Measurements from ENCODE around the gene PODXL2.

PODXL2 gene

DNA sequence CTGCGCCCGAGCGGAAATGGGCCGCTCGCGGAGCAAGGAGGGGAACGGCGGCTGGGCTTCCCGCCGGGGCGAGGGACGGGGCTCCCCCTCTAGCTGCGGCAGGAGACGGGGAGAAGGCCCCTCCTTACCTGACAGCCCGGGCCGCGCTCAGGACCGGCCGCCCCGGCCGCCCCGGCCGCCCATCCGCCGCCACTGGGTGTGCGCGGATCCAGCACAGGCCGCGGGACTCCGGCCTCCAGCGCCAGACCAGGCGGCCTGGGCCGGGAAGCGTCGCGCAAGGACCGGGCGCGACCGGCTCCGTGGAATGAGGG is 38.7 kb upstream of the PODXL2 start:
- Histone ChIP-seq H4K20me1 (ENCODE audit: insufficient read depth) (no peaks in the 10 kb centered on the region), H3K27ac (peak overlapping the region; percentile 99), H3K4me2 (peak overlapping the region; percentile 98; the same call in 1 of the 2 replicates), H3K36me3 (ENCODE audit: insufficient read depth) (no peaks in the 10 kb centered on the region), H2AFZ (ENCODE audit: low read depth) (peak overlapping the region; percentile 38; the same call in 1 of the 2 replicates), H3K27me3 (ENCODE audit: insufficient read depth, low read depth) (no peaks in the 10 kb centered on the region), H3K4me3 (IDR thresholded peaks at IDR 0.05; ENCODE audit: insufficient read depth, low read depth, low read length) (peak overlapping the region; percentile 38), H3K4me1 (ENCODE audit: low read depth, poor library complexity, severe bottlenecking) (peaks cover 30% of the 10 kb centered on the region), H3K9ac (peak overlapping the region; percentile 96), H3K79me2 (ENCODE audit: insufficient read depth, low read depth) (peaks cover 46% of the 10 kb centered on the region)
- TF ChIP-seq, protein P1, sequence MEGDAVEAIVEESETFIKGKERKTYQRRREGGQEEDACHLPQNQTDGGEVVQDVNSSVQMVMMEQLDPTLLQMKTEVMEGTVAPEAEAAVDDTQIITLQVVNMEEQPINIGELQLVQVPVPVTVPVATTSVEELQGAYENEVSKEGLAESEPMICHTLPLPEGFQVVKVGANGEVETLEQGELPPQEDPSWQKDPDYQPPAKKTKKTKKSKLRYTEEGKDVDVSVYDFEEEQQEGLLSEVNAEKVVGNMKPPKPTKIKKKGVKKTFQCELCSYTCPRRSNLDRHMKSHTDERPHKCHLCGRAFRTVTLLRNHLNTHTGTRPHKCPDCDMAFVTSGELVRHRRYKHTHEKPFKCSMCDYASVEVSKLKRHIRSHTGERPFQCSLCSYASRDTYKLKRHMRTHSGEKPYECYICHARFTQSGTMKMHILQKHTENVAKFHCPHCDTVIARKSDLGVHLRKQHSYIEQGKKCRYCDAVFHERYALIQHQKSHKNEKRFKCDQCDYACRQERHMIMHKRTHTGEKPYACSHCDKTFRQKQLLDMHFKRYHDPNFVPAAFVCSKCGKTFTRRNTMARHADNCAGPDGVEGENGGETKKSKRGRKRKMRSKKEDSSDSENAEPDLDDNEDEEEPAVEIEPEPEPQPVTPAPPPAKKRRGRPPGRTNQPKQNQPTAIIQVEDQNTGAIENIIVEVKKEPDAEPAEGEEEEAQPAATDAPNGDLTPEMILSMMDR (conservative IDR thresholded peaks at IDR 0.05; ENCODE audit: low read depth, low read length), result no peak

DNA sequence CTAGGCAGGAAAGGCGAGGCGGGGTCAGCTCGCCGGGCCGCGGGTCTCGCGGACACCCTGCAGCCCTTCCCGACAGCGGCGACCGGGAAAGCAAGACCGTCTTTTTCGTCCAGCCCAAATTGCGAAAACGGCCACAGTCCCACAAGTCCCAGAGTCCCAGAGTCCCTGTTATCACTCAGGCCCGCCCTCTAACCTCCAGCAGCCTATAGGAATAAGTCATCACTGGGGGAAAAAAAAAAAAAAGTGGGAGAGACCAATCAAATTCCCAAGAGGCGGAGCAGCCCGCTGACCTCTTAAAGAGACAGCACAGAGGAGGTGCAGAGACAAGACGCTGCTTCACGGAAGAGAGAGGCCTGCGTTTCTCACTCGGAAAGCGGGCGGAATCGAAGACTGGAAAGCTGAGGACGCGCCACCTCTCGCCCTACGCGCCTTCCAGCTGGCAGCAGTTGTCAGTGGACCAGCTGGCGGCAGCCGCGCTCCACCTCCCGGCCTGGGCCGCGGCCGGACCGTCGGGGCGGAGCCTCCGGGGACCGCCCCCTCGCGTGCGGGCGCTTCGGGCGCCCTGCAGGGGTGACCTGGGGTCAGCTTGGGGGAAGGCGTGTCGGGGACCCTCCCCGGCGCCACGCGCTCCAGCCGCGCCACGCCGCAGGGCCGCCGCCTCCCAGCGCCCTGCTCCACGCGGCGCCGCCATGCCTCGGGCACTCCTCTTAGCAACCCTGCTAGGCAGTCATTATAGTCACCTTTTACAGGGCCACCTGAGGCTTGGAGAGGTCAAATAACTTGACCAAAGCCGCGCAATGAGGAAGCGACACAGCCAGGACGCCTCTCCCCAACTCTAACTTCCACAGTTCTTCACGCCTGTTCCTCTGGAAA is 38.2 kb upstream of the PODXL2 start, which contains the start of gene TPRA1:
Gene TPRA1 (minus strand): TSS at position 141 of the 873 bp plus-strand sequence. CDS start 10,587 bp downstream, outside the sequence.
- H3K4me1 ChIP-seq (ENCODE audit: low read depth, poor library complexity, severe bottlenecking), result peaks cover 25% of the 10 kb centered on the region
- H3K36me3 ChIP-seq (ENCODE audit: insufficient read depth), result no peaks in the 10 kb centered on the region
- TF ChIP-seq, protein P1 (conservative IDR thresholded peaks at IDR 0.05; ENCODE audit: low read depth, low read length), result no peak
- peak within 1 kb of the TSS; percentile 98 for H3K4me2 ChIP-seq
- no peaks in the 10 kb centered on the region for H4K20me1 ChIP-seq (ENCODE audit: insufficient read depth)
- H3K4me3 ChIP-seq (IDR thresholded peaks at IDR 0.05; ENCODE audit: insufficient read depth, low read depth, low read length), result peak within 1 kb of the TSS; percentile 96
- H3K79me2 ChIP-seq (ENCODE audit: insufficient read depth, low read depth), result peaks cover 40% of the 10 kb centered on the region
- H2AFZ ChIP-seq (ENCODE audit: low read depth), result peak within 1 kb of the TSS; percentile 84
- H3K27me3 ChIP-seq (ENCODE audit: insufficient read depth, low read depth), result no peaks in the 10 kb centered on the region
- H3K27ac ChIP-seq, result peak within 1 kb of the TSS; percentile 99
- peak within 1 kb of the TSS; percentile 96 for H3K9ac ChIP-seq

DNA sequence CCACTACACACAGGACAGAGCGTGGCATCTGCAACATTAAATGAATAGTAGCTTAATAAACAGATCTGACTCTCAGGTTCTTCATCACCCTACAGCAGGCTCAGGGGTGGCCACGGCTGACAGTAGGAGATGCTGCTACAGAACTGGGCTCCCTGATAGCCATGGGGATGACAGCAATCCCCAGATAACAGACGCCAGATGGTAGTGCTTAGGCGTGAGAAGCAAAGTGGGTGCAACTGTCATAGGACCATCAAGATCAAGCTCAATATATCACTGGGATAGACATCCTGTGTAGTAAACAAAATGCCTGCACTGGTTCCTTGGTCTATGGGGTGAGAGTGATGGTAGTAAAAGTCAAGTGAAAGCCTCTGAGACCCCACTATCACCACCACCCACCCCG is 35.8 kb upstream of the PODXL2 start:
- Histone ChIP-seq H3K27me3 (ENCODE audit: insufficient read depth, low read depth) (no peaks in the 10 kb centered on the region), H3K4me1 (ENCODE audit: low read depth, poor library complexity, severe bottlenecking) (peaks cover 23% of the 10 kb centered on the region), H3K4me3 (IDR thresholded peaks at IDR 0.05; ENCODE audit: insufficient read depth, low read depth, low read length) (no peak overlapping the region), H3K4me2 (no peak overlapping the region), H3K36me3 (ENCODE audit: insufficient read depth) (no peaks in the 10 kb centered on the region), H4K20me1 (ENCODE audit: insufficient read depth) (no peaks in the 10 kb centered on the region), H3K79me2 (ENCODE audit: insufficient read depth, low read depth) (peaks cover 18% of the 10 kb centered on the region), H3K9ac (no peak overlapping the region), H3K27ac (no peak overlapping the region), H2AFZ (ENCODE audit: low read depth) (no peak overlapping the region)
- TF ChIP-seq, protein P1 (conservative IDR thresholded peaks at IDR 0.05; ENCODE audit: low read depth, low read length), result no peak

DNA sequence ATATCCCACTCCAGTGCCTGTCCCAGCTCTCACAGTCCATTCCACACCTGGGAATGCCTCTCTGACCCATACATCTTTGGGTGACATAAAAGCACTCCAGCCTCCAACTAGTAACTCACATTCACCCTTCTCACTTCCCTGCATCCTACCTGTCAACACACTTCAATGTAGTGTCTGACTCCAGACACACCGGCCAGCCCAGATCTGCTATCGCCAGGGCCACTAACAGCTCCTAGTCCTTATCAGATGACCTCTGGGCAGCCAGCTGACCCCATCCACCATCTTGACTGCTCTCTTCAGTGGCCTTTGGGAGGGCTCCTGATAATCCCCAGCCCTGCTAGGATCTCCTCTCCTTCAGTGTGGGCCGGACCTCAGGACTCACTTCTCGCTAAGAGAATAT is 33.7 kb upstream of the PODXL2 start:
- Histone ChIP-seq H3K27me3 (ENCODE audit: insufficient read depth, low read depth) (no peaks in the 10 kb centered on the region), H3K36me3 (ENCODE audit: insufficient read depth) (peaks cover under 1% of the 10 kb centered on the region; the same call in 1 of the 2 replicates), H3K9ac (no peak overlapping the region), H3K79me2 (ENCODE audit: insufficient read depth, low read depth) (peaks cover 19% of the 10 kb centered on the region), H3K27ac (no peak overlapping the region), H2AFZ (ENCODE audit: low read depth) (no peak overlapping the region), H3K4me3 (IDR thresholded peaks at IDR 0.05; ENCODE audit: insufficient read depth, low read depth, low read length) (no peak overlapping the region), H3K4me2 (no peak overlapping the region), H4K20me1 (ENCODE audit: insufficient read depth) (no peaks in the 10 kb centered on the region), H3K4me1 (ENCODE audit: low read depth, poor library complexity, severe bottlenecking) (peaks cover 28% of the 10 kb centered on the region)
- TF ChIP-seq, protein P1 (conservative IDR thresholded peaks at IDR 0.05; ENCODE audit: low read depth, low read length), result no peak
